ENCODE results near the gene TTLL8.

Gene TTLL8

GRCh38 chr22:50039669-50040443 is 18.2 kb downstream of the TTLL8 start:
- no peak for DNase-seq

- no peak for DNase-seq
These were observed 21.9 kb downstream of the TTLL8 start for GRCh38 chr22:50035976-50036724.

GRCh38 chr22:50035131-50035881 is 22.8 kb downstream of the TTLL8 start:
- DNase-seq: no peak

- no peak for DNase-seq
These were observed 23.7 kb downstream of the TTLL8 start for GRCh38 chr22:50034126-50035081.

- DNase-seq: no peak
These were observed 25.0 kb downstream of the TTLL8 start for GRCh38 chr22:50032941-50033601.

GRCh38 chr22:50032109-50032871 is 25.8 kb downstream of the TTLL8 start:
- DNase-seq: no peak

GRCh38 chr22:50031189-50032091 is 26.7 kb downstream of the TTLL8 start:
- no peak for DNase-seq

- DNase-seq: peak; percentile 81
These were observed 27.6 kb downstream of the TTLL8 start for GRCh38 chr22:50030297-50031188.

GRCh38 chr22:50027639-50028537 is 30.2 kb downstream of the TTLL8 start:
- peak; percentile 59 for DNase-seq

GRCh38 chr22:50025993-50026392 is 32.1 kb downstream of the TTLL8 start:
- no peak for DNase-seq

GRCh38 chr22:50022171-50022819 is 35.8 kb downstream of the TTLL8 start:
- no peak for DNase-seq

- no peak for DNase-seq
These were observed 37.5 kb downstream of the TTLL8 start for GRCh38 chr22:50020606-50021005.

GRCh38 chr22:50019316-50019715 is 38.8 kb downstream of the TTLL8 start:
- DNase-seq: no peak

- peak; percentile 74 for DNase-seq
These were observed 39.4 kb downstream of the TTLL8 start for GRCh38 chr22:50018608-50019285.

- DNase-seq: no peak
These were observed 40.3 kb downstream of the TTLL8 start for GRCh38 chr22:50017701-50018224.

- peak; percentile 69 for DNase-seq
These were observed 41.0 kb downstream of the TTLL8 start for GRCh38 chr22:50016988-50017700.

Measured in CD4-positive, alpha-beta T cell treated with Interleukin-4 for 4 hours (primary cell).